Mucosa of gallbladder (tissue), 1 donor: Measurements from ENCODE around the gene SPACA6. TPM values are rescaled to one million over a fixed set of nuclear protein-coding genes. Genes with fewer than 3 reads are reported as not detected.

ENCODE experiments used
- DNase-seq: peaks from one replicate; pipeline ENCODE4 v3.0.0-alpha.2; 2020; ENCODE audit warnings: low spot score
- total RNA-seq: library from RNA; stranded (reverse); gene quantifications from one replicate; pipeline ENCODE4 v1.2.1, GENCODE V29; 2021
- donor health status: DM: no; HTN: no; CAD: no.

SPACA6 gene
- total RNA-seq, 1 donor from 2014 or later, result 29.3 TPM

GRCh38 chr19:51689751-51690453 is 3.2 kb upstream of the SPACA6 start:
- DNase-seq, result no peak

GRCh38 chr19:51690454-51691073 is 2.6 kb upstream of the SPACA6 start:
- peak; percentile 45 for DNase-seq

- no peak for DNase-seq
Measured at GRCh38 chr19:51691074-51691583, 2.0 kb upstream of the SPACA6 start.

- DNase-seq, result no peak
Measured at GRCh38 chr19:51691584-51692428, 1.3 kb upstream of the SPACA6 start.

GRCh38 chr19:51692468-51692867 is 662 bp upstream of the SPACA6 start:
- DNase-seq, result no peak

- DNase-seq, result no peak
Measured at GRCh38 chr19:51693819-51694218, 689 bp downstream of the SPACA6 start.

GRCh38 chr19:51694318-51695085 is 1.4 kb downstream of the SPACA6 start:
- no peak for DNase-seq

- no peak for DNase-seq
Measured at GRCh38 chr19:51695088-51695487, 2.0 kb downstream of the SPACA6 start.

- DNase-seq, result no peak
Measured at GRCh38 chr19:51695702-51696315, 2.7 kb downstream of the SPACA6 start.

GRCh38 chr19:51696606-51697005 is 3.5 kb downstream of the SPACA6 start:
- DNase-seq, result no peak

- no peak for DNase-seq
Measured at GRCh38 chr19:51697169-51697776, 4.1 kb downstream of the SPACA6 start.

- DNase-seq, result no peak
Measured at GRCh38 chr19:51698296-51698695, 5.2 kb downstream of the SPACA6 start.

GRCh38 chr19:51699170-51699569 is 6.0 kb downstream of the SPACA6 start:
- no peak for DNase-seq

GRCh38 chr19:51701468-51702100 is 8.5 kb downstream of the SPACA6 start:
- no peak for DNase-seq

GRCh38 chr19:51702103-51702824 is 9.1 kb downstream of the SPACA6 start:
- peak; percentile 87 for DNase-seq

GRCh38 chr19:51702825-51703574 is 9.9 kb downstream of the SPACA6 start:
- DNase-seq, result peak; percentile 52

- DNase-seq, result peak; percentile 96
Measured at GRCh38 chr19:51703575-51704515, 10.7 kb downstream of the SPACA6 start.

GRCh38 chr19:51704626-51705025 is 11.5 kb downstream of the SPACA6 start:
- no peak for DNase-seq
